Adrenal gland (tissue), 12 donors: ENCODE measurements around the gene RPP14. TPM values are rescaled to one million over a fixed set of nuclear protein-coding genes. Genes with fewer than 3 reads are reported as not detected.

Source experiments
- DNase-seq, 7 donors: peaks; one replicate each; pipeline ENCODE4 v3.0.0-alpha.2; 2019 to 2020
- H3K27ac ChIP-seq, 5 donors: fragments of 200-600 bp; sonication (generic) in 4 of 5; 1 replicate in 3 of 5; 2 replicates in 2 of 5; pipeline versions ENCODE4 v1.5.1 to v1.8.0; 2016 to 2020; ENCODE audit warnings: mild to moderate bottlenecking in 1 of 5
- H3K27me3 ChIP-seq: fragments of 200-600 bp; 2 replicates; pipeline ENCODE4 v1.8.0; 2021
- H3K36me3 ChIP-seq, 2 donors: fragments of 200-600 bp; replicated peaks in 1 of 2; 1 replicate in 1 of 2; 2 replicates in 1 of 2; pipeline versions ENCODE4 v1.5.1 to v1.8.0; 2018 to 2022
- H3K4me1 ChIP-seq, 2 donors: fragments of 200-600 bp; replicated peaks in 1 of 2; 1 replicate in 1 of 2; 2 replicates in 1 of 2; pipeline versions ENCODE4 v1.5.1 to v1.8.0; 2018 to 2021
- H3K4me3 ChIP-seq, 4 donors: fragments of 200-600 bp; sonication (generic) in 3 of 4; one replicate each; pipeline ENCODE4 v1.5.1; 2016 to 2018
- H3K9me3 ChIP-seq, 3 donors: fragments of 200-600 bp; sonication (generic) in 1 of 3; replicated peaks in 1 of 3; 1 replicate in 2 of 3; 2 replicates in 1 of 3; pipeline versions ENCODE4 v1.5.1 to v1.8.0; 2016 to 2021
- CTCF ChIP-seq, 6 experiments: fragments of 450-650 bp in 4 of 6; fragments of 200-600 bp in 2 of 6; sonication (generic) in 1 of 6; IDR thresholded peaks; 1 replicate in 5 of 6; 2 replicates in 1 of 6; pipeline versions ENCODE4 v1.5.1 to v1.8.0; 2016 to 2021; ENCODE audit warnings: antibody characterized with exemption in 6 of 6, mild to moderate bottlenecking in 2 of 6, moderate library complexity in 1 of 6
- POLR2A ChIP-seq, 2 donors: fragments of 450-650 bp; IDR thresholded peaks; one replicate each; pipeline ENCODE4 v1.6.1; 2017; ENCODE audit warnings: antibody characterized with exemption in 2 of 2, mild to moderate bottlenecking in 2 of 2, moderate library complexity in 1 of 2
- WGBS, 4 donors: extraction: QIAGEN DNeasy Blood & Tissue Kit in 2 of 4; methylation state at CpG; one replicate each; pipeline versions ENCODE4 v1.1.5 to v1.1.7; 2013 to 2017; 5-methylcytosine and 5-hydroxymethylcytosine counted together
- intact Hi-C, 2 donors: fragments of 100-400 bp; cut with DNase I; formaldehyde crosslinking; loops; one replicate each; pipeline versions ENCODE4 v1.14.1 to v1.15.0; 2022 to 2023
- polyA plus RNA-seq, 3 donors: library from polyadenylated mRNA; stranded (reverse); fragments of 200-250 nt in 2 of 3; fragments of 350-450 nt in 1 of 3; fragmentation: Illumina TruSeq in 1 of 3; extraction: RNeasy Lipid Tissue Mini Kit (QIAGEN cat#74804) in 1 of 3; gene quantifications; one replicate each; pipeline ENCODE4 v1.2.3, GENCODE V29; 2013 to 2014
- total RNA-seq, 9 donors: library from RNA; depleted of rRNA in 4 of 9; stranded (reverse); fragments of >200 nt in 4 of 9; fragments of 120-200 nt in 1 of 9; fragmentation: NEBNext Ultra II Directional in 1 of 9; extraction: Animal tissue kit (Norgen Biotek cat#: 25700) in 1 of 9; gene quantifications; one replicate each; pipeline versions ENCODE4 v1.1.0 to v1.2.4, GENCODE V29; 2013 to 2023
- donor health status: healthy with polysubstance abuse.
- donor health status: Bipolar disorder and iron deficiency.
- donor health status: DM: yes; HTN: yes; CAD: no.
- donor health status: DM: no; HTN: no; CAD: no.
- donor health status: DM: no; HTN: no; CAD: no.
- donor health status: DM: yes; HTN: yes; CAD: no.

RPP14 gene
- total and polyA plus RNA-seq, 12 donors = 9.2 to 23.2 (median 14.3) TPM

- Histone ChIP-seq H3K36me3 (no peaks in the 10 kb centered on the region), H3K4me1 (no peaks in the 10 kb centered on the region), H3K9me3 (no peaks in the 10 kb centered on the region), H3K27ac (no peak overlapping the region), H3K27me3 (no peaks in the 10 kb centered on the region), H3K4me3 (no peak overlapping the region)
- 12 to 15% (median 14%) methylated on average over 8 of the region's 8 CpGs for WGBS, 4 donors
- TF ChIP-seq CTCF (IDR thresholded peaks at IDR 0.05) (peak; percentile 48 to 80 (median 72)), POLR2A (IDR thresholded peaks at IDR 0.05) (no peak)
- DNase-seq = peak in 1 of 7 donors; percentile 28
- intact Hi-C loops = loop anchor here (2.0 to 10.0 kb wide), 5 partner anchors 55 to 295 kb away; partner anchors contain the start of genes ABHD6 (in 1 of the 2) and FLNB (in 1 of the 2)
These were observed 6.1 kb upstream of the RPP14 start for GRCh38 chr3:58299839-58300516.

GRCh38 chr3:58307639-58308215 is 1.7 kb downstream of the RPP14 start:
- Histone ChIP-seq H3K36me3 (peaks cover 0 to 24% of the 10 kb centered on the region in 2 donors), H3K27ac (peak overlapping the region; percentile 91 to 100 (median 98)), H3K27me3 (no peaks in the 10 kb centered on the region), H3K4me1 (peaks cover 19 to 26% of the 10 kb centered on the region in 2 donors), H3K9me3 (no peaks in the 10 kb centered on the region), H3K4me3 (peak overlapping the region in 2 of 4 donors; percentile 85 to 96)
- peak in 6 of 7 donors; percentile 38 to 77 (median 47) for DNase-seq
- TF ChIP-seq POLR2A (IDR thresholded peaks at IDR 0.05) (no peak), CTCF (IDR thresholded peaks at IDR 0.05) (peak; percentile 30 to 53 (median 40))
- WGBS, 4 donors = 23 to 27% (median 24%) methylated on average over 10 of the region's 10 CpGs
- intact Hi-C loops = loop anchor here in 1 of 2 donors (10.0 kb wide), 1 partner anchor 303 kb away; the partner anchor contains the start of gene FLNB

GRCh38 chr3:58308728-58309127 is 2.7 kb downstream of the RPP14 start:
- peak in 5 of 7 donors; percentile 49 to 69 (median 52) for DNase-seq
- 6 to 29% (median 17%) methylated on average over 1 of the region's 1 CpG for WGBS, 4 donors
- intact Hi-C loops = loop anchor here in 1 of 2 donors (10.0 kb wide), 1 partner anchor 304 kb away; the partner anchor contains the start of gene FLNB

More at GRCh38 chr3:58308728-58309127, 2.7 kb downstream of the RPP14 start:
- Histone ChIP-seq H3K36me3 (peaks cover 0 to 34% of the 10 kb centered on the region in 2 donors), H3K4me1 (peaks cover 19 to 26% of the 10 kb centered on the region in 2 donors), H3K27ac (peak overlapping the region in 1 of 5 donors; percentile 32), H3K9me3 (no peaks in the 10 kb centered on the region), H3K4me3 (no peak overlapping the region), H3K27me3 (no peaks in the 10 kb centered on the region)
- TF ChIP-seq CTCF (IDR thresholded peaks at IDR 0.05) (no peak), POLR2A (IDR thresholded peaks at IDR 0.05) (no peak)
